ENCODE data around the gene MBD4.
"Not testable (repeated sequence)": the region's sequence is repeated elsewhere in the genome, so short reads cannot be mapped to it uniquely, and the experiment has no call there.

- TF ChIP-seq FOS (IDR thresholded peaks at IDR 0.05; ENCODE audit: low read depth, low read length); POLR2A (IDR thresholded peaks at IDR 0.05; ENCODE audit: low read depth, low read length); MAZ (IDR thresholded peaks at IDR 0.05; ENCODE audit: borderline replicate concordance, low read depth, low read length); CTCF (conservative IDR thresholded peaks at IDR 0.05; ENCODE audit: low read depth, low read length); USF2 (IDR thresholded peaks at IDR 0.05; ENCODE audit: low read depth, low read length); RAD21 (IDR thresholded peaks at IDR 0.05; ENCODE audit: low read length); CEBPB (IDR thresholded peaks at IDR 0.05; ENCODE audit: low read depth, low read length); RFX5 (IDR thresholded peaks at IDR 0.05; ENCODE audit: low read depth, low read length); MAFK (IDR thresholded peaks at IDR 0.05; ENCODE audit: low read depth, low read length); MXI1 (IDR thresholded peaks at IDR 0.05; ENCODE audit: borderline replicate concordance, low read depth, low read length); ELK1 (IDR thresholded peaks at IDR 0.05; ENCODE audit: borderline replicate concordance, low read depth, low read length); NFE2L2 (IDR thresholded peaks at IDR 0.05; ENCODE audit: low read depth, low read length); RCOR1 (IDR thresholded peaks at IDR 0.05; ENCODE audit: insufficient replicate concordance, low read length); SMC3 (IDR thresholded peaks at IDR 0.05; ENCODE audit: low read depth, low read length): not testable (repeated sequence)
Observed at GRCh38 chr3:129487868-129488335, 48.2 kb upstream of the MBD4 start.

Data from IMR-90 (cell line).